Left lung (tissue), 10 donors: ENCODE measurements around the gene INS. TPM values are rescaled to one million over a fixed set of nuclear protein-coding genes. Genes with fewer than 3 reads are reported as not detected.

Experiments used
- ATAC-seq: fragments of 200-7000 bp; cut with Tn5 transposase; one replicate; pipeline ENCODE4 v1.9.1; 2020; ENCODE audit warnings: moderate library complexity
- DNase-seq, 4 donors: peaks; one replicate each; pipeline ENCODE4 v3.0.0-alpha.2; 2013 to 2020
- H3K27ac ChIP-seq, 2 donors: fragments of 200-600 bp; sonication (generic) in 1 of 2; one replicate each; pipeline versions ENCODE4 v1.5.0 to v1.8.0; 2020 to 2021
- H3K27me3 ChIP-seq, 2 donors: fragments of 200-600 bp; sonication (generic) in 1 of 2; one replicate each; pipeline versions ENCODE4 v1.5.0 to v1.8.0; 2020 to 2021
- H3K36me3 ChIP-seq, 2 donors: fragments of 200-600 bp; sonication (generic) in 1 of 2; one replicate each; pipeline versions ENCODE4 v1.5.0 to v1.8.0; 2020 to 2021
- H3K4me1 ChIP-seq, 2 donors: fragments of 200-600 bp; one replicate each; pipeline ENCODE4 v1.8.0; 2021
- H3K4me3 ChIP-seq, 2 donors: fragments of 200-600 bp; sonication (generic) in 1 of 2; one replicate each; pipeline versions ENCODE4 v1.5.0 to v1.8.0; 2020 to 2021; ENCODE audit warnings: mild to moderate bottlenecking in 1 of 2
- H3K9me3 ChIP-seq, 2 donors: fragments of 200-600 bp; sonication (generic) in 1 of 2; one replicate each; pipeline versions ENCODE4 v1.5.0 to v1.8.0; 2020 to 2021
- CTCF ChIP-seq, 2 donors: fragments of 200-600 bp; sonication (generic) in 1 of 2; IDR thresholded peaks; one replicate each; pipeline versions ENCODE4 v1.5.0 to v1.8.0; 2021; ENCODE audit warnings: antibody characterized with exemption in 2 of 2
- intact Hi-C, 2 donors: fragments of 100-400 bp; cut with DNase I; formaldehyde crosslinking; loops; one replicate each; pipeline versions ENCODE4 v1.11.2 to v1.14.2; 2022
- polyA plus RNA-seq, 6 donors: library from polyadenylated mRNA; unstranded; fragments of 120-200 nt; gene quantifications; one replicate each; pipeline ENCODE4 v1.2.1, GENCODE V29; 2013; ENCODE audit not compliant: insufficient read length in 6 of 6
- total RNA-seq, 2 donors: library from RNA; stranded (reverse); fragmentation: NEBNext Ultra II Directional; extraction: Animal tissue kit (Norgen Biotek cat#: 25700); gene quantifications; one replicate each; pipeline ENCODE4 v1.2.1, GENCODE V29; 2021
- donor health status: DM: no; HTN: yes; CAD: no.
- donor health status: DM: no; HTN: no; CAD: no.

INS gene
- total and polyA plus RNA-seq, 8 donors: not detected

- H3K27ac ChIP-seq: no peak overlapping the region
- ATAC-seq: peak; percentile 18
- no peak for TF ChIP-seq CTCF (IDR thresholded peaks at IDR 0.05)
- H3K4me3 ChIP-seq: no peak overlapping the region
- no peaks in the 10 kb centered on the region for H3K9me3 ChIP-seq
- intact Hi-C loops: no loop called here
- no peaks in the 10 kb centered on the region for H3K36me3 ChIP-seq
- H3K27me3 ChIP-seq: peaks cover 50 to 100% of the 10 kb centered on the region in 2 donors
- peak in 1 of 4 donors; percentile 72 for DNase-seq
- peaks cover 0 to 20% of the 10 kb centered on the region in 2 donors for H3K4me1 ChIP-seq
These were observed 23.0 kb downstream of the INS start for GRCh38 chr11:2138068-2138430.

- no peak overlapping the region for H3K4me3 ChIP-seq
- peak; percentile 72 for ATAC-seq
These were observed 23.6 kb downstream of the INS start for GRCh38 chr11:2137202-2138067.

GRCh38 chr11:2136952-2137201 is 24.1 kb downstream of the INS start:
- H3K4me1 ChIP-seq: peaks cover 0 to 20% of the 10 kb centered on the region in 2 donors
- H3K36me3 ChIP-seq: no peaks in the 10 kb centered on the region
- no peak for ATAC-seq
- no peaks in the 10 kb centered on the region for H3K9me3 ChIP-seq
- no peak overlapping the region for H3K4me3 ChIP-seq
- H3K27ac ChIP-seq: no peak overlapping the region
- intact Hi-C loops: no loop called here
- H3K27me3 ChIP-seq: peaks cover 38 to 99% of the 10 kb centered on the region in 2 donors
- TF ChIP-seq CTCF (IDR thresholded peaks at IDR 0.05): no peak
- peak in 1 of 4 donors; percentile 39 for DNase-seq

More at GRCh38 chr11:2137202-2138067, 23.6 kb downstream of the INS start:
- Histone ChIP-seq H3K27me3 (peaks cover 44 to 100% of the 10 kb centered on the region in 2 donors), H3K27ac (no peak overlapping the region), H3K9me3 (no peaks in the 10 kb centered on the region), H3K4me1 (peaks cover 0 to 20% of the 10 kb centered on the region in 2 donors), H3K36me3 (no peaks in the 10 kb centered on the region)
- DNase-seq: peak in 3 of 4 donors; percentile 65 to 85 (median 76)
- TF ChIP-seq CTCF (IDR thresholded peaks at IDR 0.05): no peak
- intact Hi-C loops: no loop called here

- H3K4me1 ChIP-seq: peaks cover 0 to 20% of the 10 kb centered on the region in 2 donors
- ATAC-seq (no peak), DNase-seq (peak in 1 of 4 donors; percentile 57)
- no peak overlapping the region for H3K27ac ChIP-seq
- peaks cover 34 to 94% of the 10 kb centered on the region in 2 donors for H3K27me3 ChIP-seq
- no peak overlapping the region for H3K4me3 ChIP-seq
- intact Hi-C loops: no loop called here
- H3K9me3 ChIP-seq: no peaks in the 10 kb centered on the region
- no peaks in the 10 kb centered on the region for H3K36me3 ChIP-seq
- TF ChIP-seq CTCF (IDR thresholded peaks at IDR 0.05): no peak
These were observed 24.6 kb downstream of the INS start for GRCh38 chr11:2136209-2136951.

- DNase-seq (peak in 1 of 4 donors; percentile 52), ATAC-seq (no peak)
- Histone ChIP-seq H3K4me1 (peaks cover 0 to 20% of the 10 kb centered on the region in 2 donors), H3K27ac (no peak overlapping the region), H3K4me3 (no peak overlapping the region), H3K27me3 (peaks cover 27 to 94% of the 10 kb centered on the region in 2 donors), H3K36me3 (no peaks in the 10 kb centered on the region), H3K9me3 (no peaks in the 10 kb centered on the region)
- intact Hi-C loops: no loop called here
- TF ChIP-seq CTCF (IDR thresholded peaks at IDR 0.05): no peak
These were observed 25.3 kb downstream of the INS start for GRCh38 chr11:2135648-2136201.
